Retina (tissue), 1 donor: ENCODE results near the gene CYP26A1.

Experiments
- DNase-seq: peaks from one replicate; pipeline ENCODE4 v3.0.0-alpha.2; 2016

Gene CYP26A1

GRCh38 chr10:93124580-93125318, 51.1 kb downstream of the CYP26A1 start:
- DNase-seq, result no peak

GRCh38 chr10:93125966-93126365, 52.3 kb downstream of the CYP26A1 start:
- no peak for DNase-seq

GRCh38 chr10:93126483-93127052, 52.9 kb downstream of the CYP26A1 start:
- DNase-seq, result no peak
